RPMI7951 (cell line): ENCODE measurements around the gene UBASH3B. TPM values are rescaled to one million over a fixed set of nuclear protein-coding genes. Genes with fewer than 3 reads are reported as not detected.
A peak's percentile ranks its signal among the peaks of the same experiment; 100 is the strongest.
"Not testable (repeated sequence)": the region's sequence is repeated elsewhere in the genome, so short reads cannot be mapped to it uniquely, and the experiment has no call there.

Experiments
- DNase-seq: peaks from one replicate; pipeline ENCODE4 v3.0.0-alpha.2; 2012; ENCODE audit warnings: low read depth
- total RNA-seq: library from RNA; depleted of rRNA; stranded (reverse); fragments of >200 nt; shearing (Covaris generic); gene quantifications from 2 replicates; pipeline ENCODE4 v1.2.3, GENCODE V29; 2014

Gene UBASH3B
- total RNA-seq, 1 experiment from 2014 or later: 16.0 TPM

DNA sequence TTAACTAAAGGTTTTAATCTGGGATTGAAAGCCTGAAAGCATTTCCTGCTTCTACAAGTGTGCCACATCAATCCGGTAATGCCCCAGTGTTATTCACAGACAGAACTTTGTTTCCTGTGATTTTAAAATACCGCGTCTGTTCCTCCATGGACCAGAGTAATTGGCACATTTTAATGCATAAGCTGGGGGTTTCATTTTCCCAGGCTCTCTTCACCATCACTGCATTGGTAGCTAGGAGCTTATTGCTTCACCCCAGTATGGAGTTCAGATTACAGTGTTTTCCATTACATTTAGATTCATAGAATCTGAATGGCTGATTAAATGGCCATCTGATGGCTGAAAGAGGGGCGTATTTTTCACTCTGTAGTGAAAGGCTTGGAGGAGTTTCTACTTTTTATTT lies 157.1 kb downstream of the UBASH3B start:
- DNase-seq: no peak

DNA sequence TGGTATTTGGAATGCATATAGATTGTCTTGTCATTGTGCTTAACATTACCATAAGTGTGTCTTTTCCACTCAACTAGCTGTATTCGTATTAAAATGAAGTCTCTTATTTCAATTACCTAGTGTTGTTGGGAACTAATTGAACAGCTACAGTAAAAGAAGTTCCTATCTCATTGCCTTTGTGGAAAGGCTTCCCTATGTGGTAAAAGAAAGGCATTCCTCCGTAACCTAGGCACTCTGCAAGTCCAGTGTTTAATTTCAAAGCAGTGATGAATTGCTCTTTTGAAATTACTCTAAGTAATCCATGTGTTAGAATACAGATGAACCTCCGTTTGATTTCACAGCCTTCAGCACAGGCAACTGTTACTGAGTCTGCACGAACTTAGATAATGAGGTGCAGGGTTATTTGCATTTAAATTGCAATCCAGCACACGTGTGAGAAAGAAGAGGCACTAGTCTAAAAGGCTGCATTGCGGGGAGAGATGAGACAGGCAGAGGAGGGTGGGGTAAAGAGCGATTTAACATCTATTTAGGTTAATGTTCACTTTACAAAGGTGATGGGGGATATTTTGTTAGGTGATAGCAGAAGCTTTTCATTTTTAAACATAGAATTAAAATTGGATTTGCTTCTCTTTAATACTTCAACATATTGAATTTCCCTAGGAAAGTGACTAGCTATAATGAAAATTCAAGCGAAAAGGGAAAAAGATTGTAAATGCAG lies 157.8 kb downstream of the UBASH3B start:
- DNase-seq: no peak

DNA sequence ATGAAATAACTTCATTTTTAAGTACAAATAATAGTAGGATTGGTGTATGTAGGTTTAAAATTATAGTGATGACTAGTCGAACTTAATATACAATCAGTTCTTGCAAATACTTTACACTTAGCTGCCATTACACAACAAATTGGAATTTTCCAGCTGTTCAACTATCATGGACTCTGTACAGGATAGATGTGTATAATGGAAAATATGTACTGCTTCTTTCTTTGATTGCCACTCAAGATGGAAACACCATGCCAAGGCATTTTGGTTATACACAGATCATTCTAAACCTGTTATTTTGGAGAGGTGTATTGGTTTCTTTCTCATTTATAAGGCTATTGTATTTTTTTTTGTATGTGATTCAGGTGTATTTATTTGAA lies 158.4 kb downstream of the UBASH3B start:
- DNase-seq: no peak

DNA sequence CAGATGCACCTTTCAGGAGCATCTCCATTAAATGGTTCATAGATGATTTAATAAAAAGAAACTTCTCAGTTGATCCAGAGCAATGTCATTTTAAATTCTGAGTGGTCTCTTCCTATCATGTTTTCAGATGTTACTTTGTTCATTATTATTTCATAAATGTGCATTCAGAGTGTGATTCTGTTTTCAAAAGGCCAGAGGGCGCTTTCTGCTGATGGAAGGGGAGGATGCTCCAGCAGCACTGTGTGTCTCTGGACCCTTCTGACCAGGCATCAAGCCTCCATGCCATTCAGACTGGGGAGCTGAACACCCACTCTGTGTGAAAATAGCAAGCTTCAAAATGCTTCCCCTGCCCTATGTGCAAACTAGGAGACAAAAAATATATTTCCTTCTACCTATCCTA lies 158.9 kb downstream of the UBASH3B start:
- no peak for DNase-seq

DNA sequence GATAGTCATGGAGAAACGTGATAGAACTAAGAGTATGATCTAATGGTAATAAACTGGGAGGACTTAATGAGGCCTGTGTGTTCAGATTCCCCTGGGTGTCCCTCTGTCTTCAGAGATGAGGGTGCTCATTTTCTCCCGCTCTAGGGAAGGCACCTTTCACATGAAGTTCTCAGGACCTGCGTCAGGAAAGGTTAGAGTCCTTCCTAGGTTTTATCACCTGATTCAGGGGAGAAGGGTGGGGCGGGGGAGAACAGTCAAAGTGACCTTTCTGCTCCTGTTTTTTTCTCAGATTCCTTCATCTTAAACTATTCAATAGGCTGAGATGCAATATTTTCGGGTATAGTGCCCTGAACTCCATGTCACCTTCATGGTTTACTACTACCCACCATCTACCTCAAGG lies 160.4 kb downstream of the UBASH3B start:
- DNase-seq: no peak

DNA sequence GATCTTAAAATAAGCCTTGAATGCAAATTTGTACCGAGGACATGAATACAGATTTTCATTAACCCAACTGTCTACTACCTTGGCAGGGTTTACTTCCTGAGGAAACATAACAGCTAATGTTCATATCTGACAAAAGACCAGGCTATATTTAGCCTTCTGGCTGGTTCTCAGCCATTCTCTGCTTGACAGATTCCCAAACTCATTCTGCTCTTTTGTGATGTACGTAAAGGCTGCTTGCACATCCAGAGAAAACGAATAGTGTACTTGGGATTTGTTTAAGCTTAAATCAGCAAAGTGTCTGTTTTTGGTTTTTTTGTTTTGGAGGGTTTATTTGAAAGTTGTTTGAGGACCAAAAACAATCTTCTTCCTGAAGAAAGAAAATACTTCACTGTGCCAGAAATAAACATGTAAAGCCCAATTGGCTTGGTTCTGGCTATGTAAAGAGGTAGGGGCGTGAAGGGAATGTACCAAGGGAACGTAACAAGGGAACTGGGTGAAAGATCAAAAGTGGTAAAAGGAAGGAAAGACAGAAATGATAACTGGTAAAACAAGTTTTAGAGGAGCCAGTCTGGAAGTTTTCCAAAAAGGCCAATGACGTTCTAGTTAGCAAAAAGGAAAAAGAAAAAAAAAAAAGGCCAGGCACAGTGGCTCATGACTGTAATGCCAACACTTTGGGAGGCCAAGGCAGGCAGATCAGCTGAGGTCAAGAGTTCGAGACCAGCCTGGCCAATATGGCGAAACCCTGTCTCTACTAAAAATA lies 161.4 kb downstream of the UBASH3B start:
- DNase-seq: no peak

DNA sequence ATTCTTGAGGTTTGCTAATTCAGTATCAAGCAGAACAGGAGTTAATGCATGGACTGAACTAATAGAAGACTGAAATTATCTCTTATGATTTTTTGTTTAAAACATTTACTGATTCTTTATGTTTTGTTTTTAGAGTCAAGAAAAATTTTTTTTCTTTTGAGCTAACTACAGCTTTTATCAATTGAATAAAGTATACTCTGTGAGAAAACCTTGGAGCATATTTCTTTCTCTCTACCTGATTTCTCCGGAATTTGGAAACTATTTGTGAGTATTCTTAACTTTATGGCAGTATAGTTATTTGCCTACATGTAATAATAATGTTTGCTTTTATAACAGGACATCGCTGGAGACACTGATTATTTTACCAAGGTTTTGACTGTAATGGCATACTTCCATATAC lies 164.6 kb downstream of the UBASH3B start:
- no peak for DNase-seq

DNA sequence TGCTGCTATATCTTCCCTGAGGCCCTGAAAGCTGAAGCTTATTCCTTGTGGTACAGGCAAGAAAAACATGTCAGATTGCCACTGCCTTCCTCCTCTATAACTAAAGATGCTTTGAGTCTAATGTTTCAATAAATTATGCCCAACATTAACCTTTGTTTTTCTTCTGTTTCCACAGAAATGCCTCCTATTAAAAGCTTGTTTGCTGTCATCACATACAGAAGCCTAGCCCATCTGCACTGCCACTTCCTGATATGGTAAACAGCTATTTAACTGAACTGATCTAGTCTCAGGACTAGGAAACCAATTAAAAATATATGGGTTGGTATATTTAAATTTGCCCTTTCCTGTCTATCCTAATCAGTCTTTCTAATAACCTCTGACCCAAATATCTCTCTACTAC lies 165.6 kb downstream of the UBASH3B start:
- no peak for DNase-seq

DNA sequence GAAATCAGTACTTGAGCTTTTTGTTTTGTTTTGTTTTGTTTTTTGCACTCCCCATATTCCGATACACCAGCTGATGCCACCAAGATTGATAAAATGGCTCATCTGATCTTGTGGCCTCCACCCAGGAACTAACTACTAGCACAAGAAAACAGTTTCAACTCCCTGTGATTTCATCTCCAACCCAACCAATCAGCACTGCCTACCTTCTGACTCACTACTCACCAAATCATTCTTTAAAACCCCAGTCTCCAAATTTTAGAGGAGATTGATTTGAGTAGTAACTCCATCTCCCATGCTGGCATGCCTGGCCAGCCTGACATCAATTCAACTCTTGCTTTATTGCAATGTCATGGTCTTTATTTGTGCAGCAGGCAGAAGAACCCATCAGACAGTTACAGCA lies 166.7 kb downstream of the UBASH3B start:
- no peak for DNase-seq

DNA sequence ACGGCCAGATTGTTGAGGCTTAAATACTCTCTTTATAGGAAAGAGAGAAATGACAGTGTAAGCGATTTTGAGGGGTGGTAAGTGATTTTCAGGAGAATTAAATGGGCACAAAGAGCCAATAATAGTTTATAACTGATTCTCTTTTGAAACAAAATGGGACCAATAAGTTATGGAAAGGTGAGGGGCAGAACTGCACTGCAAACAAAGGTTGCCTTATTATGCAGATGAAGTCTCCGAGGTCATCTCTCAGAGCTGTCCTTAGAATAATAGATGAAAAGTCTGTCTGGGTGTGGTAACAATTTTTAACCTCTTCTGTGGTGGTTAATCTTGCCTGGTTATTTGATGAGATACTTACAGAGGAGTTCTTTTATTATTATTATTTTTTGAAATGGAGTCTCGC lies 168.0 kb downstream of the UBASH3B start:
- DNase-seq: no peak

DNA sequence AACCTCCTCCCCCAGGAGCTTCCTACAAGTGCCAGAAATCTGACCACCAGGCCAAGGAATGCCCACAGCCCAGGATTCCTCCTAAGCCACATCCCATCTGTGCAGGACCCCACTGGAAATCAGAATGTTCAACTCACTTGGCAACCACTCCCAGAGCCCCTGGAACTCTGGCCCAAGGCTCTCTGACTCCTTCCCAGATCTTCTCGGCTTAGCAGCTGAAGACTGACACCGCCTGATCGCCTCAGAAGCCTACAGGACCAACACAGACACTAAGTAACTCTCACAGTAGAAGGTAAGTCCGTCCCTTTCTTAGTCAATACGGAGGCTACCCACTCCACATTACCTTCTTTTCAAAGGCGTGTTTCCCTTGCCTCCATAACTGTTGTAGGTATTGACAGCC lies 173.8 kb downstream of the UBASH3B start:
- DNase-seq: peak; percentile 39

DNA sequence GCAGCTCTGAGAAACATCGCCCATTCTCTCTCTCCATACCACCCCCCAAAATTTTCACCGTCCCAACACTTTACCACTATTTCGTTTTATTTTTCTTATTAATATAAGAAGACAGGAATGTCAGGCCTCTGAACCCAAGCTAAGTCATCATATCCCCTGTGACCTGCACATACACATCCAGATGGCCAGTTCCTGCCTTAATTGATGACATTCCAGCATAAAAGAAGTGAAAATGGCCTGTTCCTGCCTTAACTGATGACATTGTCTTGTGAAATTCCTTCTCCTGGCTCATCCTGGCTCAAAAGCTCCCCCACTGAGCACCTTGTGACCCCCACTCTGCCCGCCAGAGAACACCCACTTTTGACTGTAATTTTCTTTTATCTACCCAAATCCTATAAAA lies 176.8 kb downstream of the UBASH3B start:
- DNase-seq: not testable (repeated sequence)

DNA sequence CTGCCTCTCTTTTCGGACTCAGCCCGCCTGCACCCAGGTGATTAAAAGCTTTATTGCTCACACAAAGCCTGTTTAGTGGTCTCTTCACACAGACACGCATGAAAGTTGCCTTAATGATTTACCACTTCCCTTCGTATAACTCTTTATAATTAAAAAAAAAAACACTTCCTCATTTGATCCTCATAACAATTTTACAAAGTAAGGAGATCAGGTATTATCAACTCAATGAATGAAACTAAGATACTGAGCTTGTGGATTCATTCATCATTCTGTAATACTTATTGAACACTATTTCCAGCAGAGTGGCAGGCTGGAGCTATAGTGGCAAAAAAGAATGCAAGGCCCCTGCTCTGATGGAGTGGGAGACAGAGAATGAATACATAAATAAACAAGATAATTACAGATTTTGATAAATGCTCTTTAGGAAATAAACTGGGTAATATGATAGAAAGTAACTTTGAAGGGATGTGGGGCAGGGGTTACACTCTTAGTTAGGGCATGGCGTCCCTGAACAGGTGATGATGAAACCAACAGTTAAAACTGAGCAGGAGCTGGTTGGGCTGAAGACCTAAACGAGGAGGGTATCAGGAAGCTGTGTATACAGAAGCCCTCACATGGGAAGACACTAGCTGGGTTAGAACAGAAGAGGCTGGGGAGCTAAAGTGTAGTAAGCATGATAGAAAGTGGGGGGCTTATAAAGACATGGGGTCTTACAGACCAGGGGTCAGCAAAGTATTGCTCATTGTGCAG lies 177.4 kb downstream of the UBASH3B start:
- DNase-seq: no peak

DNA sequence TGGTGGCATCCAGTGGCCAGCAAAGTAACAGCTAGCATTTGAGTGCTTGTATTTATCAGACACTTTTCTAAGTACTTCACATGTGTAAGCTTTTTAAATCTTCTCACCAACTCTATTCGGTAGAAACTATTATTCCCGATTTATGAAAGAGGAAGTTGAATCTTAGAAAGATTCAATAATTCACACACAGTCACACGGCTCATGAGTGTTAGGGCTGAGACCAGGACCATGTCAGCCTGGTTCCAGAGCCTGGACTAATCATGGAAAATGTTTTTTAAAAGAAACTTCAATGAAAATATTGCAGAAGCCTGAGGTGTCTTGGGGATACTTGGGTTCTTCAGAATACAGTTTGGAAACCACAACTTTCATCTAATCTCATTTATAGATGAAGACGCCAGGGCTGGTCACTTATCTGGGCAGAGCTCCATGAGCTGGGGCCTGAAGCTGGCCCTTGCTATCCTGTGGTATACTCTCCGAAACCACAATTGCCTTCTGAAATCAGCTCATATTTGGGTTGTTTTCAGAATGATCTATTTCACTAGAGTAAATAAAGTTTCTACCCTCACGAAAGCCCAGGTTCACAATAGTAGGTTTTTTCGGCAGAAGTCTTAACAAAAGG lies 178.4 kb downstream of the UBASH3B start:
- no peak for DNase-seq

DNA sequence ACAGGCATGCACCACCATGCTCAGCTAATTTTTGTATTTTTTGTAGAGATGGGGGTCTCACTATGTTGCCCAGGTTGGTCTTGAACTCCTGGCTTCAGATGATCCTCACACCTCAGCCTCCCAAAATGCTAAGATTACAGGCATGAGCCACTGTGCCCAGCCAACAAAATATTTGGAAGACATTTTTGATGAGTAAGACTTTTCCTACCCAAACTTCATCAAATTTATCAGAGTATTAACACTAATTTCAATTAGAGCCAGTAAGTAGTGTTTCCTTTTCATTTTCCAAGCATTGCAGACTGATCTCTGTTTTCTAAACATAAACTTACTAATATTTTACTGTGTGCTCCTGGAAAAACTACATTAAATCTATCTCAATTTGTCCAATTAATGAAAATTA lies 181.4 kb downstream of the UBASH3B start:
- DNase-seq: no peak

DNA sequence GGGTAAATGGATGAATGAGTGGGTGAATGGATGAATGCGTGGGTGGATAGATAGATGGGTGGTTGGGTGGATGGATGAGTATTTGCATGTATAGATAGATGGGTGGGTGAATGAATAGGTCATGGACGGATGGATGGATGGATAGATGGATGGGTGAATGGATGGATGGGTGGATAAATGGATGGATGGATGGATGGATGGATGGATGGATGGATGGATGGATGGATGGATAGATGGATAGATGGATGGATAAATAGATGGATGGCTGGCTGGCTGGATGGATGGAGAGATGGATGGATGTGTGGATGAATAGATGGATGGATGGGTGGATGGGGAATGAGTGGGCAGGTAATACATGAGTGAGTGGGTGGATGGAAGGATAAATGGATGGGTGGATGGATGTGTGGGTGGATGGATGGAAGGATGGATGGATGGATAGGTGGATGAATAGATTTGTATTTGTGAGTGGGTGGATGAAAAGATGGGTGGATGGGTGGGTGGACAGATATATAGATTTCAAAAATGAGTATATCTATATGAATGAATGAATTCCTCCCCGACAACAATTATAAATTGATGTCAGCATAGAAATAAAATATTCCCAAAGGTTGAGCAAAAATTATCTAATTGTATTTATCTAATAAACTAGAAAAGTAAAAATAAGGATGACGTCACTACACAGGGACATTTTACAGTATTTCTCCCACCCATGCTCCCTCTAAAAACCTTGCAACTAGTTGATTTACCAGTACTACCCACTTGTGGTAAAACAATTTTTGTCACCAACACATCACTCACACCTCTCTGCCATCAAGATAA lies 182.2 kb downstream of the UBASH3B start:
- DNase-seq: no peak

DNA sequence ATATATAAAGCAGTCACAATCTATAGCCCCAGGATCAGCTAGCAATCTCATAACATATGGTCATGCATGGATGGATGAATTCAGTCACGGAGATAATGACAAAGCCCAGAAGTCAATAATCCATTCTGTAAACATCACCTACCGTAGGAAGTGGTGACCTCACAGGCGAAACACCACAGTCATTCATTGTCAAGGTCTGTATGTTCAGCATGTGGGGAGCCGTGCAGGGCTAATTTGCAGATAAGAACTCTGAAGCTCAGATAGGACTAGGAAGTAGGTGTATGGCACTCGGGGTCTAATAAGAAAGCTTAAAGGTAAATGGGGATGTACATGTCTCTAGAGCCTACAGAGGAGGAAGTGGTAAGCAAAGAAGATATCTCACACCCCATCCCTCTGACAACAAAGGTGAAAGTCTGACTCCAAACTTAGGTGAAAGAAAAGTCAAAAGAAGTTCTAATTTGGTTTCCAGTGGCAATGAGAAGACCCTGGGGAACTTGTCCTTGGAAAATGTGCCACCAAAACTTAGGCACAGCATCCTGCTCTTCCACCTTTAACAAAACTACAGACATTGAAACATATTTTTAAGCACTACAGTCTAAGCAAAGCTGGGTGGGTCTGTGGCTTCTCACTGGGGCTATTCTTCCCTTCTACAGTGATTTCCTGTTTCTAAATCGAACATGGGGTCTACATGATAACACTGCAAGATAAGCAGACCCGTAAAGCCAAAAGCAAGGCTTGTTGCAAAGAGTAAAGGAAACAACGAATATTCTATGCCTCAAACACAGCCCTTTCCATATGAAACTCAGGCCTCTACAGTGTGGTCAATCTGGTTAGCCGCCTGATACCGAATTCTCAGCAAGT lies 188.0 kb downstream of the UBASH3B start:
- no peak for DNase-seq

DNA sequence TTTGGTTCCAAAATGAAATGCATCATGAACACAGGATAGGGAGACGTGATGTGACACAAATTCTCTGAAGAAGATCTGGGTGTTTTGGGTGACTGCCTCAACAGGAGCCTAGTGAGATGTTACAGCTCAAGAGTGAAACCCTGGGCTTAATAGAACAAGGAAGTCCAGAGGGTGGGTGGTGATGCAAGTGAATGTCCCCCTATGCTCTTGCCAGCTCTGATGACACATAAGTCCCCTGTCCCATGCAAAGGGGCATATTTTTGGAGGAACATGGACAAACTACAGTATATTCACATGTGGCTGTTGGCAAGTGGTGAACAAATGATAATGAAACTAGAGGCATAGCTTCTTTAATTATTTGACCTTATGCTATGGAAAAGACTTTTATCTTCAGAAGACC lies 191.9 kb downstream of the UBASH3B start:
- DNase-seq: no peak

DNA sequence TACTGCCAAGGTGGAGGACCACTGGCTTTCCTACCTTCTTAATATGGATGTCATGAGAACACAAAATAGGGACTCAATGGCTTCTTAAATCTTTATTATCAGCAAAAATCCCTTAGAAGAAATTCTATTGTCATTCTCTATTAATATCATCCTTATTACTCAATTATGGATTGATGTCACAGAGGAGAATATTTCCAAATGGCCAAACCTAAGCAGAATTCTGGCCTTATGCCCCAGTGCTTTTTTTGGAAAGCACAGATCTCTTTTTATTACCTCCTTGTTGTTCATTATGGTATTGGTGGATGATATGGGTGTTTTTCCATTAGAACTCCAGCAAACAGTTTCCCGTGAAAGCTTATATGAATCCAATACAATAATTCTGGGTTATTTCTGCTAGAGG lies 192.7 kb downstream of the UBASH3B start:
- no peak for DNase-seq

DNA sequence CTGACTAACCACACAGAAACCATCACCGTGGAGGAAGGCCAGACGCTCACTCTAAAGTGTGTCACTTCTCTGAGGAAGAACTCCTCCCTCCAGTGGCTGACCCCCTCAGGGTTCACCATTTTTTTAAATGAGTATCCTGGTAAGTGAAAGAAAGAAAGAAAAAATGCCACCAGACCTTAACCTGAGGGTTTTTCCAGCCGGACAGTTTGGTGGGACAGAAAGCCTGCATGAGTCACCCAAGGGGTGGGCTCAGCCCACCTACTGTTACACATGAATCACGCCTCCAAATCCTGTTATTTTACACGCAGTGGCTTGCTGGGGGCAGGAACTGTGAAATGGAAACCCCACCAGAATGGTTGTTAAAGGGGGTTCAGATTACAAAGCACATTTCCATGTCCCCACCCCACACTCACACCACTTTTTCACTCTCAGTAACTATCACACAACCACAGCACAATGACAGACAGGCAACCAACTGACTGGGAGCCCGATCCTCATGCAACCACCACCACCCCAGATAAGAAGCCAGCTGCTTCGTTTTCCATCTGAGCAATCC lies 194.6 kb downstream of the UBASH3B start:
- DNase-seq: peak; percentile 96
